HG03432 (cell line): ENCODE measurements around the gene CORT.
"Not testable (repeated sequence)": the region's sequence is repeated elsewhere in the genome, so short reads cannot be mapped to it uniquely, and the experiment has no call there.

Experiments used
- ATAC-seq: cut with Tn5 transposase; IDR thresholded peaks from one replicate; pipeline ENCODE4 v1.9.1; 2021; ENCODE audit warnings: mild to moderate bottlenecking, moderate library complexity; ENCODE audit not compliant: unreplicated experiment

Gene CORT

DNA sequence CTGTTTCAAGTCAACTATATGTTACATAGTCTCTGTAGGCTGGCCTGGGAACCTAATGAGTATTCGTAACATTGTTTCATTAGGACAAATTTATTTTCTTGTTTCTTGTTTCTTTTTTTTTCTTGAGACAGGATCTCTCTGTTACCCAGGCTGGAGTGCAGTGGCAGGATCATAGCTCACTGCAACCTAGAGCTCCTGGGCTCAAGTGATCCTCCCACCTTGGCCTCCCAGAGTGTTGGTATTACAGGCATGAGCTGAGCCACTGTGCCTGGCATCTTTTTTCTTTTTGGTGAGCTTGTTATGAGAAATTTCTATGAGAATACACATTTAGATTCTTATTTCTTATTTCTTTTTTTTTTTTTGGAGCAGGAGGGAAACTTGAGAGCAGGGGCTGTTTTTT, 12.8 kb upstream of the CORT start:
- ATAC-seq = no peak

DNA sequence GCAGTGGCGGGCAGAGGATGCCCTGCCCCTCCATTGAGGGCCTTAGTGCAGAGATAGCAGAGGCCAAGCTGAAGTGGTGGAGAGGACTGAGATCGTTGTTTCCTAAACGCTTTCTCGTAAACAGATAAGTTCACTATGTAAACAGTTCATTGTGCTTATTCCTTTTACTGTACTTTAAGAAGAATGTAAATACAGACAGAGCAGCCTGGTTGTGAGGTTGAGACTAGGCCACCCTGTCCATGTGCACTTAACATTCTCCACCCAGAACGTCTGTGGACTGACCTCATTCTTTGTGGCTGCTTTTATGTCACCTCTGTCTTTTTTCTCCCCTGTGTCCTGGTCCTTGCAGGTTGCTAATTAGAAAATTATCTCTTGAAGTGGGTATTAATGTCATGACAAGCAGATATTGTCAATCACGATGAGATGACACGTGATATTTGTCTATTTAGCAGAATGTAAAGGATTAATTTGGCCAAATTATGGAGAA, 11.1 kb upstream of the CORT start:
- no peak for ATAC-seq

DNA sequence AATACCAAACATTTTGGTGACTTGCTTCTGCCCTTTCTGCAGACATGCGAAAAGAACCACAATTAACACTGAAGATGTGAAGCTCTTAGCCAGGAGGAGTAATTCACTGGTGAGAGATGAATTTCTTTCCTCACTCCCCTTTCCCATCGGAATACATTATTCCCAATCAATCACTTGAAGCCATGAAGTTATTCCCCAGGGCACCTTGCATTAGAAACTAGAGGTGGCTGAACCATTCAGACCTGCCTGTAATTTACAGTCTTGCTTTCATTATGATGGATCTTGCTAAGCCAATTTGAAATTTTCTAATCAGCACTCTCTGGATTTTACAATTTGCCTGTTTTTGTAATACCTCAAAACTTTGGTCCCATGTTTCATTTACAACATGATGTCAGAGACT, 9.5 kb upstream of the CORT start:
- ATAC-seq = no peak

DNA sequence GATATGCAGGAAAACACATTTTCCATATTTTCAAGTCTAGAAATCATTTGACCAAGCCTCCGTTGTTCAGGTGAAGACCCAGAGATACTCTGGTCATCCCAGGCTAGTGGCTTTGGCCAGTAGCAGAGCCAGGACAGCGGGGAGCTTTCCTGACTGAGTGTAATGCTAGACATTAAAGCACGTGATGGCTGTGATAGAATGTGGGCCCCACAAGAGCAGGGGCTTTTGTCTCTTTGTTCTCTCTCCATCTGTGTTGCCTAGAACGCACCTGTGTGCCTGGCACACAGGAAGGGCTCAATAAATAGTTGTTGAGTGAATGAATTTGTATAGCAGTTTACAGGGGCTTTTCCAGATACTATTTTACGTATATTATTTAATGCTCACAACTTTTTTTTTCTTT, 9.0 kb upstream of the CORT start:
- ATAC-seq = no peak

GRCh38 chr1:10444248-10444647, 5.6 kb upstream of the CORT start:
- no peak for ATAC-seq

DNA sequence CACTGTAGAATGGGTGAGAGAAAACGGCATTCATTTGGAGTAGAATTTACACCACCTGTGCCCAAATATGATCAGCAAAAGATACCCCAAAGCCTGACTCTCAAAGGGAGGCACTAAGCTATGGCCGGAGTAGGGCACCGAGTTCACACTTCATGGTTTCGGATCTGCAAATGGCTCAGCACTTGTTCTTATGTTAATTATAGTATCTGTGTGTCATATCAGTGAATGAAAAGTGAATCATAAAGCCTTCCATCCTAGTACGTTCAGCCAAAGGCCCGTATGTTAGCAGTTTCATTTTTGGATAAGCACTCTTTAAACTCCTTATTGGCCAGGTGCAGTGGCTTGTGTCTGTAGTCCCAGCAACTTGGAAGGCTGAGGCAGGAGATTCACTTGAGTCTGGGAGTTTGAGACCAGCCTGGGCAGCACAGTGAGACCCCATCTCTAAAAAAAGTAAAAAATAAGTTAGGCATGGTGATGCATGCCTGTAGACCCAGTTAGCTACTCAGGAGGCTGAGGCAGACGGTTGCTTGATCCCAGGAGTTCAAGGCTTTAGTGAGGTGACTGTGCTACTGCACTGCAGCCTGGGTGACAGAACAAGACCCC, 4.9 kb upstream of the CORT start:
- ATAC-seq = no peak

GRCh38 chr1:10446790-10447422, 2.9 kb upstream of the CORT start:
- no peak for ATAC-seq

DNA sequence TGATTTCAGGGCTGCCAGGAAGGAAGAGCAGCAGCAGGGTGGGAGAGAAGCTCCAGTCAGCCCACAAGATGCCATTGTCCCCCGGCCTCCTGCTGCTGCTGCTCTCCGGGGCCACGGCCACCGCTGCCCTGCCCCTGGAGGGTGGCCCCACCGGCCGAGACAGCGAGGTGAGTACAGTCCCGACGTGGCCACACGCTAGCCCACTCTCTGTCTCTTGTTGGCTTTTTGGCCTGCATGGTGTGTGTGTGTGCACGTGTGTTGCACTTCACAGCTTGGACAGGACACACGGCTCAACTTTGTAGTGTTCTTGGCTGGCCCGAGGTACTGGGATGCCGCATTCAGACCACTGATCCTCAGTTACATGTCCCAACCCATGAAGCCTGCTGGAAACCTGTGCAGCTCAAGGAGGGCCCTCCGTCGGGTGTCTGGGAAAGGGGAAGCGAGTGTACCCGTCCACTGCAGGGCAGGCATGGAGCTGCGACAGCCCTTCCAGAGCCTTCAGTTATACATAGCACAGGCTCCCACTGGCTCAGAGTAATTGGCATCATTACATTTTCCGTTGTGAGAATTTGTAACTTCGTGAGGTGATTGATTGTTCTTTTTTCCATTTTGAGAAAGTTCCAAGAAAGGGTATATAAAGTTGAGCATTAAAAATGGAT, 454 bp downstream of the CORT start:
- no peak for ATAC-seq

GRCh38 chr1:10450836-10451235, 1.0 kb downstream of the CORT start:
- no peak for ATAC-seq

DNA sequence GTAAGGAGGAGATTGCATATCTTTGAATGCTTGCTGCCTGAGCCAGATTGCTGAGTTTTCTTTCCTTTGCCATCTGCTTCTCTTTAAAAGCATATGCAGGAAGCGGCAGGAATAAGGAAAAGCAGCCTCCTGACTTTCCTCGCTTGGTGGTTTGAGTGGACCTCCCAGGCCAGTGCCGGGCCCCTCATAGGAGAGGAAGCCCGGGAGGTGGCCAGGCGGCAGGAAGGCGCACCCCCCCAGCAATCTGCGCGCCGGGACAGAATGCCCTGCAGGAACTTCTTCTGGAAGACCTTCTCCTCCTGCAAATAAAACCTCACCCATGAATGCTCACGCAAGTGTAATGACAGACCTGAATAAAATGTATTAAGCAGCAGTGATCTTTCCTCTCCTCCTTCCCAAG, 1.5 kb downstream of the CORT start:
- no peak for ATAC-seq

GRCh38 chr1:10456048-10456447, 6.2 kb downstream of the CORT start:
- ATAC-seq = no peak

- no peak for ATAC-seq
These were observed 6.8 kb downstream of the CORT start for GRCh38 chr1:10456661-10457060.

DNA sequence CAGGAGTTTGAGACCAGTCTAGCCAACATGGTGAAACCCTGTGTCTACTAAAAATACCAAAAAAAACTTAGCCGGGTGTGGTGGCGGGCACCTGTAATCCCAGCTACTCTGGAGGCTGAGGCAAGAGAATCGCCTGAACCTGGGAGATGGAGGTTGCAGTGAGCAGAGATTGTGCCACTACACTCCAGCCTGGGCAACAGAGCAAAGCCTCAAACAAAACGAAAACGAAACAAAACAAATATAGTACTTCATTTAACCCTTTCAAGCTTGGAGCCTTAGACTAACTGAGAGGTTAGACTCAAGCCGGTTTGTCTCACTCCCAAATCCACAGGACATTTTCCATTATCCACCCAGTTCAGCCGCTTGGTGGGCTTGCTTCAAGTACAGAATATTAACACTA, 7.6 kb downstream of the CORT start:
- ATAC-seq = not testable (repeated sequence)

- ATAC-seq = no peak
These were observed 8.0 kb downstream of the CORT start for GRCh38 chr1:10457875-10458274.

DNA sequence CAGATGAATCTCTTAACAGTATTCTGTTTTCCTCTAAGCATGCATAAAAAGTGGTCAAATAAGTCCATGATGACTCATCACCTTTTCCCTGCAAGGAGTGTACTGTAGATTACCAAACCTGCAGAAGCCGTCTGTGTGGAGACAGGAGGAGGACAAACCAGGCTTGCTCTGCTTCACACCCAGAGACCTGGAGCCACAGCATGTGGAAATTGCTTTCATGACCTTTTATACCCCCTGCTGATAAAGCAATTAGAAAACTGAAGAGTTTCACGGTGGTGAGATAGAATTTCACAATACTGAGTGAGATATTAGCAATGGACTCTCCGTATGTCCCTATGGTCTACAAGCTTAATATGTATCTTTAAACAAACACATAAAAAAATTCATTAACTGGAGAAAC, 9.4 kb downstream of the CORT start:
- ATAC-seq = no peak

DNA sequence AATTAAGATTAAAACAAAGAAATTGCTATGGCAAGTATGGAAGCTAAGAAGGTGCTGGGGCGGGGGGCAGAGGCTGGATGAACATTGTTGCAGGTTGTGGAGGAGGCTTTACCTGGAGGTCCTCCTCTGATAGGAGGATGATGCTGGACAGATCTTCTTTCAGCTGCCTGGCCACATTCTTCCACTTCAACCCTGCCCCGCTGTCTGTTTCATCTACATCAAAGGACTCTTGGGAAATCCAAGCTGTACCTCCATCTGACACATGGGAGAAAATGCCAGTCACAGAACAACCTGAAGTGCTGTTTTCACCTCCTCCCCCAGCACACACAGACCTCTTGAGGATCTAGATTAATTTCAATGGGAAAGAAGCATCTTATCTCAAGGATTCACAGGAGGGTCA, 17.2 kb downstream of the CORT start:
- no peak for ATAC-seq

DNA sequence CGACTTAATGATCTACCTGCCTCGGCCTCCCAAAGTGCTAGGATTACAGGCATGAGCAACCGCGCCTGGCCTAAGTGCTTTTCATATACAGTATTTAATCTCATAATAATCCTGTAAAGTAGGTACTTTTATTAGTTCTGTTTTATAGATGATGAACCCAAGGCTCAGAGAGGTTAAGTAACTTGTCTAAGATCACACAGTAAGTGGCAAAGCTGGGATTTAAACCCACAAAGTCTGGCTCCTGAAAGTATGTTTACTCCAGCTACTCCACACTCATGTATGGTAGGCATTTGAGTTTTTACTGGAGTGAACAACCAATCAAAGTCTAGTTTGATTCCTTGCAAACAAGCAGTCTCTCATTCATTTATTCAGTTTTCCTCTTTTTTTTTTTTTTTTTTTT, 20.2 kb downstream of the CORT start:
- no peak for ATAC-seq

- ATAC-seq = peak; percentile 3
These were observed 21.8 kb downstream of the CORT start for GRCh38 chr1:10471411-10472219.

- peak; percentile 80 for ATAC-seq
These were observed 22.7 kb downstream of the CORT start, which contains the start of gene DFFA for GRCh38 chr1:10472220-10473144. Gene DFFA (minus strand): TSS chr1:10472529. CDS start chr1:10472458, 71 bp downstream.

DNA sequence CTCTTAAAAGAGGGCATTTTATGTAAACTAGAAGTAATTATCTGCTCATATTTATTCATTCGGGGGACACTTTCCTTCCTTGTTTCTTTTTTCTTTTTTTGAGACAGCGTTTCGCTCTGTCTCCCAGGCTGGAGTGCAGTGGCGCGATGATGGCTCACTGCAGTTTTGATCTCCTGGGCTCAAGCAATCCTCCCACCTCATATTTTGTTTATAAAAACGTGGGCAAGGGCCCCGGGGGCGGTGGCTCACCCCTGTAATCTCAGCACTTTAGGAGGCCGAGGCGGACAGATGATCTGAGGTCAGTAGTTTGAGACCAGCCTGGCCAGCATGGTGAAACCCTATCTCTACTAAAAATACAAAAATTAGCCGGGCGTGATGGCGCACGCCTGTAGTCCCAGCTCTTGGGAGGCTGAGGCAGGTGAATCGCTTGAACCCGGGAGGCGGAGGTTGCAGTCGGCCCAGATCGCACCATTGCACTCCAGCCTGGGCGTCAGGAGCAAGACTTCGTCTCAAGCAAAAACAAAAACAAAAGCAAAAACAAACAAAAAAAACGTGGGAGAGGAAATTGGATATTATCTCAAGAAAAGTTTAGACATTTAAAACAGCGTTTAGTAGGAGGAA, 23.4 kb downstream of the CORT start:
- ATAC-seq = no peak
